Neural cell (in vitro differentiated cells): ENCODE results near the gene SLC4A2. TPM values are rescaled to one million over a fixed set of nuclear protein-coding genes. Genes with fewer than 3 reads are reported as not detected.

Experiments used
- H2AFZ ChIP-seq: fragments of 200-600, 300-800 bp; sonication (generic), shearing (Covaris generic); 2 replicates; pipeline ENCODE4 v1.6.0; 2014; ENCODE audit warnings: low read depth, mild to moderate bottlenecking, antibody characterized with exemption, low read length, moderate library complexity
- H3F3A ChIP-seq: fragments of 200-600 bp; shearing (Covaris generic); 2 replicates; pipeline ENCODE4 v1.6.1; 2016; ENCODE audit warnings: mild to moderate bottlenecking, moderate library complexity, mixed read lengths, antibody characterized with exemption, low read length; ENCODE audit not compliant: insufficient read depth, poor library complexity, severe bottlenecking
- H3K27ac ChIP-seq: fragments of 200-600, 300-800 bp; sonication (generic), shearing (Covaris generic); 2 replicates; pipeline ENCODE4 v1.5.1; 2014; ENCODE audit warnings: mild to moderate bottlenecking, low read length, moderate library complexity
- H3K27me3 ChIP-seq: fragments of 300-800, 200-600 bp; sonication (generic), shearing (Covaris generic); 2 replicates; pipeline ENCODE4 v1.6.0; 2014; ENCODE audit warnings: mild to moderate bottlenecking, low read depth, low read length, moderate library complexity; ENCODE audit not compliant: insufficient read depth
- H3K36me3 ChIP-seq: fragments of 300-800, 200-600 bp; sonication (generic), shearing (Covaris generic); 2 replicates; pipeline ENCODE4 v1.5.1; 2014; ENCODE audit warnings: mild to moderate bottlenecking, antibody characterized with exemption, low read length, moderate library complexity; ENCODE audit not compliant: insufficient read depth
- H3K4me2 ChIP-seq: fragments of 300-800, 200-600 bp; sonication (generic), shearing (Covaris generic); 2 replicates; pipeline ENCODE4 v1.6.0; 2014; ENCODE audit warnings: mild to moderate bottlenecking, low read length
- H3K4me3 ChIP-seq: fragments of 300-800, 200-600 bp; sonication (generic), shearing (Covaris generic); 2 replicates; pipeline ENCODE4 v1.5.1; 2014; ENCODE audit warnings: mild to moderate bottlenecking, low read length, moderate library complexity
- H3K79me2 ChIP-seq: fragments of 200-600 bp; shearing (Covaris generic); replicated peaks from 2 replicates; pipeline ENCODE4 v1.6.0; 2014; ENCODE audit warnings: mild to moderate bottlenecking, low read length, moderate library complexity; ENCODE audit not compliant: insufficient read depth
- H3K9ac ChIP-seq: fragments of 300-800, 200-600 bp; sonication (generic), shearing (Covaris generic); 2 replicates; pipeline ENCODE4 v1.6.1; 2016; ENCODE audit warnings: mild to moderate bottlenecking, low read length, mixed read lengths
- H3K9me2 ChIP-seq: fragments of 200-600 bp; shearing (Covaris generic); 2 replicates; pipeline ENCODE4 v1.6.1; 2016; ENCODE audit warnings: mild to moderate bottlenecking, low read length, mixed read lengths; ENCODE audit not compliant: insufficient read depth
- H3K9me3 ChIP-seq: fragments of 200-600, 300-800 bp; sonication (generic), shearing (Covaris generic); 2 replicates; pipeline ENCODE4 v1.6.1; 2016; ENCODE audit warnings: mild to moderate bottlenecking, mixed run types, low read length, moderate library complexity, mixed read lengths
- H4K20me1 ChIP-seq: fragments of 200-600 bp; shearing (Covaris generic); 2 replicates; pipeline ENCODE4 v1.6.1; 2016; ENCODE audit warnings: mild to moderate bottlenecking, mixed run types; ENCODE audit not compliant: insufficient read depth
- EP300 ChIP-seq: fragments of 450-650 bp; conservative IDR thresholded peaks from 2 replicates; pipeline ENCODE4 v1.6.1; 2014; ENCODE audit warnings: antibody characterized with exemption, mild to moderate bottlenecking, moderate library complexity; ENCODE audit not compliant: poor library complexity, severe bottlenecking
- EZH2 ChIP-seq: fragments of 200-600, 300-800 bp; shearing (Covaris generic), sonication (generic); IDR thresholded peaks from 2 replicates; pipeline ENCODE4 v1.6.1; 2014; ENCODE audit warnings: antibody characterized with exemption, low read length, borderline replicate concordance, mild to moderate bottlenecking; ENCODE audit not compliant: insufficient read depth, poor library complexity, severe bottlenecking
- MXI1 ChIP-seq: fragments of 450-650 bp; conservative IDR thresholded peaks from 2 replicates; pipeline ENCODE4 v1.6.1; 2014; ENCODE audit warnings: antibody characterized with exemption, mild to moderate bottlenecking; ENCODE audit not compliant: poor library complexity, severe bottlenecking
- POLR2AphosphoS5 ChIP-seq: IDR thresholded peaks from 2 replicates; pipeline ENCODE4 v1.6.1; 2012
- RAD21 ChIP-seq: fragments of 450-650 bp; conservative IDR thresholded peaks from 2 replicates; pipeline ENCODE4 v1.6.1; 2014; ENCODE audit warnings: antibody characterized with exemption, mild to moderate bottlenecking, moderate library complexity
- SMC3 ChIP-seq: fragments of 450-650 bp; conservative IDR thresholded peaks from 2 replicates; pipeline ENCODE4 v1.6.1; 2014; ENCODE audit warnings: antibody characterized with exemption, mild to moderate bottlenecking, moderate library complexity; ENCODE audit not compliant: poor library complexity
- TAF1 ChIP-seq: IDR thresholded peaks from 2 replicates; pipeline ENCODE4 v1.6.1; 2012; ENCODE audit warnings: low read depth
- polyA plus RNA-seq: library from polyadenylated mRNA; depleted of rRNA; stranded (reverse); fragments of >200 nt; gene quantifications from 2 replicates; pipeline ENCODE4 v1.2.3, GENCODE V29; 2014
- TF ChIP-seq, protein P1 (sequence below): fragments of 450-650 bp; IDR thresholded peaks from 2 replicates; pipeline ENCODE4 v1.5.1; 2014; ENCODE audit warnings: antibody characterized with exemption, mild to moderate bottlenecking, moderate library complexity; ENCODE audit not compliant: poor library complexity, severe bottlenecking
- TF ChIP-seq, protein P2 (sequence below): IDR thresholded peaks from 2 replicates; pipeline ENCODE4 v1.6.1; 2012; ENCODE audit warnings: borderline replicate concordance

SLC4A2 gene
- polyA plus RNA-seq, 1 donor from 2014 or later: 2.4 TPM

DNA sequence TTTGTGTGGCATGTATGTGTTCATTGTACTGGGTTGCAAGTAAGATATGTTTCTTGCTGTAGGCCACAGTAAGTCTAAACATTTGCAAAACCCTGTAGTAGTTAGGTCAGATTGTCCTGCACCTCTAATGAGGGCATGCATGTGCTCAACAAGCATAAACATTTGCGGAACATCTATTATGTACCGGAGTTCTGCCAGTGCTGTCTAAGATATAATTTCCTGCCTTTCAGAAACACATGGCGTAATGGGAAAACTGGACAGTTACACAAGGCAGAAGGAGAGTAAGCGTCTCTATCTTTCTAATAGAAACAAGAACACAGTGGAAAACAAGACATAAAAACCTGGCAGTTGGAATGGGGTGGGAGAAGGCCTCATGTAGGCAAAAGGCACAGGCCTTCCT is 28.4 kb upstream of the SLC4A2 start:
- Histone ChIP-seq H2AFZ (no peak overlapping the region), H3K4me2 (no peak overlapping the region), H3K9me2 (no peaks in the 10 kb centered on the region), H3K79me2 (peaks cover 3% of the 10 kb centered on the region), H3K27me3 (no peaks in the 10 kb centered on the region), H3K27ac (no peak overlapping the region), H3K4me3 (no peak overlapping the region), H3K9me3 (no peaks in the 10 kb centered on the region), H3K9ac (no peak overlapping the region), H3F3A (no peaks in the 10 kb centered on the region), H3K36me3 (no peaks in the 10 kb centered on the region), H4K20me1 (no peaks in the 10 kb centered on the region)
- TF ChIP-seq, protein P1, sequence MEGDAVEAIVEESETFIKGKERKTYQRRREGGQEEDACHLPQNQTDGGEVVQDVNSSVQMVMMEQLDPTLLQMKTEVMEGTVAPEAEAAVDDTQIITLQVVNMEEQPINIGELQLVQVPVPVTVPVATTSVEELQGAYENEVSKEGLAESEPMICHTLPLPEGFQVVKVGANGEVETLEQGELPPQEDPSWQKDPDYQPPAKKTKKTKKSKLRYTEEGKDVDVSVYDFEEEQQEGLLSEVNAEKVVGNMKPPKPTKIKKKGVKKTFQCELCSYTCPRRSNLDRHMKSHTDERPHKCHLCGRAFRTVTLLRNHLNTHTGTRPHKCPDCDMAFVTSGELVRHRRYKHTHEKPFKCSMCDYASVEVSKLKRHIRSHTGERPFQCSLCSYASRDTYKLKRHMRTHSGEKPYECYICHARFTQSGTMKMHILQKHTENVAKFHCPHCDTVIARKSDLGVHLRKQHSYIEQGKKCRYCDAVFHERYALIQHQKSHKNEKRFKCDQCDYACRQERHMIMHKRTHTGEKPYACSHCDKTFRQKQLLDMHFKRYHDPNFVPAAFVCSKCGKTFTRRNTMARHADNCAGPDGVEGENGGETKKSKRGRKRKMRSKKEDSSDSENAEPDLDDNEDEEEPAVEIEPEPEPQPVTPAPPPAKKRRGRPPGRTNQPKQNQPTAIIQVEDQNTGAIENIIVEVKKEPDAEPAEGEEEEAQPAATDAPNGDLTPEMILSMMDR: no peak
- TF ChIP-seq POLR2AphosphoS5: no peak
- TF ChIP-seq, protein P2, sequence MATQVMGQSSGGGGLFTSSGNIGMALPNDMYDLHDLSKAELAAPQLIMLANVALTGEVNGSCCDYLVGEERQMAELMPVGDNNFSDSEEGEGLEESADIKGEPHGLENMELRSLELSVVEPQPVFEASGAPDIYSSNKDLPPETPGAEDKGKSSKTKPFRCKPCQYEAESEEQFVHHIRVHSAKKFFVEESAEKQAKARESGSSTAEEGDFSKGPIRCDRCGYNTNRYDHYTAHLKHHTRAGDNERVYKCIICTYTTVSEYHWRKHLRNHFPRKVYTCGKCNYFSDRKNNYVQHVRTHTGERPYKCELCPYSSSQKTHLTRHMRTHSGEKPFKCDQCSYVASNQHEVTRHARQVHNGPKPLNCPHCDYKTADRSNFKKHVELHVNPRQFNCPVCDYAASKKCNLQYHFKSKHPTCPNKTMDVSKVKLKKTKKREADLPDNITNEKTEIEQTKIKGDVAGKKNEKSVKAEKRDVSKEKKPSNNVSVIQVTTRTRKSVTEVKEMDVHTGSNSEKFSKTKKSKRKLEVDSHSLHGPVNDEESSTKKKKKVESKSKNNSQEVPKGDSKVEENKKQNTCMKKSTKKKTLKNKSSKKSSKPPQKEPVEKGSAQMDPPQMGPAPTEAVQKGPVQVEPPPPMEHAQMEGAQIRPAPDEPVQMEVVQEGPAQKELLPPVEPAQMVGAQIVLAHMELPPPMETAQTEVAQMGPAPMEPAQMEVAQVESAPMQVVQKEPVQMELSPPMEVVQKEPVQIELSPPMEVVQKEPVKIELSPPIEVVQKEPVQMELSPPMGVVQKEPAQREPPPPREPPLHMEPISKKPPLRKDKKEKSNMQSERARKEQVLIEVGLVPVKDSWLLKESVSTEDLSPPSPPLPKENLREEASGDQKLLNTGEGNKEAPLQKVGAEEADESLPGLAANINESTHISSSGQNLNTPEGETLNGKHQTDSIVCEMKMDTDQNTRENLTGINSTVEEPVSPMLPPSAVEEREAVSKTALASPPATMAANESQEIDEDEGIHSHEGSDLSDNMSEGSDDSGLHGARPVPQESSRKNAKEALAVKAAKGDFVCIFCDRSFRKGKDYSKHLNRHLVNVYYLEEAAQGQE: no peak
- no peak for TF ChIP-seq RAD21
- no peak for TF ChIP-seq EZH2
- TF ChIP-seq MXI1: no peak
- TF ChIP-seq SMC3: no peak
- no peak for TF ChIP-seq TAF1
- no peak for TF ChIP-seq EP300

DNA sequence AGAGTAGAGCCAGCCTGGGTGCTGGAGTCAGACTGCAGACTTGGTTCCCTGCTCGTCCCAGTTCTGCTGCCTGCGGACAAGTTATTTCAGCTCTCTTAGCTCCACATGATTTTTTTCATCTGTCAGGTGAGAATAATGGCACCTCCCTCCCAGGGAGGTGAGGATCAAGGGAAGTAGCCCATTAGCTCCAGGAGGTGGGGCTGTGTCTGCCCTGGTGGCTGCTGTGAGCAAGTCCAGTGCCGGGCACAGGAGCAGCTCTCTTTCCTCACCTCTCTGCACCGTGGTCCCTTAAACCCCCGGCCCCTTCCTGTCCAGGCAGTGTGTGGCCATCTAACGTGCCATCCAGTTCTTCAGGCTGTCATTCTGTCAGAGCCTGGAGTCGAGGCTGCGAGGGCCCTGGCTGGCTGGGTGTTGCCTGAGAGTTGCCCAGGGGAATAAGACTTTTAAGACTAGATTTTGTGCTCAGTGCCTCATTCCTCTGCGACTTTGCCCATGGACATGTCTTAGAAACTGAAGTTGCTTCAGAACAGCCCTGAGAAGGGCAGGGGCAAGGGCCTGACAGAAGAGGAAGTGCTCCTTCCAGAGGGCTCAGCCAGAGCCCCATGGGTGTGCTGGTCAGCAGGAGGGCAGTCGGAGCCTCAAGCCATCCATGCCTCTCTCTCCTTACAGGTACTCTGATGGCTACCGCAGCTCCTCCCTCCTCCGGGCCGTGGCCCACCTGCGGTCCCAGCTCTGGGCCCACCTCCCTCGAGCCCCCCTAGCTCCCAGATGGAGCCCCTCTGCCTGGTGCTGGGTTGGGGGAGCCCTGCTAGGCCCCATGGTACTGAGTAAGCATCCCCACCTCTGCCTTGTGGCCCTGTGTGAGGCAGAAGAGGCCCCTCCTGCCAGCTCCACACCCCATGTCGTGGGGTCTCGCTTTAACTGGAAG is 26.2 kb upstream of the SLC4A2 start:
- Histone ChIP-seq H4K20me1 (no peaks in the 10 kb centered on the region), H3K9me2 (no peaks in the 10 kb centered on the region), H3K36me3 (no peaks in the 10 kb centered on the region), H3K79me2 (peaks cover 3% of the 10 kb centered on the region), H3K4me3 (no peak overlapping the region), H3K9me3 (no peaks in the 10 kb centered on the region), H2AFZ (no peak overlapping the region), H3F3A (no peaks in the 10 kb centered on the region), H3K27ac (no peak overlapping the region), H3K4me2 (no peak overlapping the region), H3K27me3 (no peaks in the 10 kb centered on the region), H3K9ac (no peak overlapping the region)
- TF ChIP-seq, protein P2: no peak
- TF ChIP-seq RAD21 (no peak), TAF1 (no peak), SMC3 (no peak), EZH2 (no peak), POLR2AphosphoS5 (no peak), MXI1 (no peak), EP300 (no peak)
- TF ChIP-seq, protein P1: no peak
